Ascending aorta (tissue), 2 donors: ENCODE results near the gene ITCH. TPM values are rescaled to one million over a fixed set of nuclear protein-coding genes. Genes with fewer than 3 reads are reported as not detected.

Source experiments
- DNase-seq, 2 donors: peaks; one replicate each; pipeline ENCODE4 v3.0.0-alpha.2; 2019; ENCODE audit warnings: low spot score in 2 of 2
- H3K27ac ChIP-seq, 2 donors: fragments of 200-600 bp; sonication (generic); one replicate each; pipeline ENCODE4 v1.5.1; 2016 to 2017; ENCODE audit warnings: mild to moderate bottlenecking in 1 of 2
- H3K27me3 ChIP-seq: fragments of 200-600 bp; sonication (generic); one replicate; pipeline ENCODE4 v1.5.1; 2017
- H3K36me3 ChIP-seq, 2 donors: fragments of 200-600 bp; sonication (generic); one replicate each; pipeline ENCODE4 v1.5.1; 2016
- H3K4me1 ChIP-seq, 2 donors: fragments of 200-600 bp; sonication (generic); one replicate each; pipeline ENCODE4 v1.5.1; 2016 to 2017; ENCODE audit warnings: mild to moderate bottlenecking in 1 of 2
- H3K4me3 ChIP-seq, 2 donors: fragments of 200-600 bp; sonication (generic); one replicate each; pipeline ENCODE4 v1.5.1; 2016 to 2017; ENCODE audit warnings: mild to moderate bottlenecking in 1 of 2
- H3K9me3 ChIP-seq, 2 donors: fragments of 200-600 bp; sonication (generic); one replicate each; pipeline ENCODE4 v1.5.1; 2016
- CTCF ChIP-seq, 3 experiments: fragments of 200-600 bp in 2 of 3; fragments of 450-650 bp in 1 of 3; sonication (generic) in 2 of 3; IDR thresholded peaks; one replicate each; pipeline ENCODE4 v1.5.1; 2016 to 2019; ENCODE audit warnings: antibody characterized with exemption in 3 of 3, mild to moderate bottlenecking in 1 of 3, moderate library complexity in 1 of 3
- intact Hi-C: fragments of 100-400 bp; cut with DNase I; formaldehyde crosslinking; loops from one replicate; pipeline ENCODE4 v1.15.1; 2023
- total RNA-seq: library from RNA; depleted of rRNA; stranded (reverse); fragments of >200 nt; gene quantifications from one replicate; pipeline ENCODE4 v1.1.0, GENCODE V29; 2016

Gene ITCH
- total RNA-seq, 1 donor from 2014 or later: 42.8 TPM

- H3K27ac ChIP-seq: peak overlapping the region; percentile 99 to 100
- intact Hi-C loops: loop anchor here (2.0 kb wide), 2 partner anchors 43 to 257 kb away; partner anchors contain the start of genes AHCY and DYNLRB1
- H3K36me3 ChIP-seq: no peaks in the 10 kb centered on the region
- H3K4me3 ChIP-seq: peak overlapping the region; percentile 92 to 95
- no peaks in the 10 kb centered on the region for H3K9me3 ChIP-seq
- DNase-seq: peak in 1 of 2 donors; percentile 62
- TF ChIP-seq CTCF (IDR thresholded peaks at IDR 0.05): no peak
- H3K4me1 ChIP-seq: peaks cover 7% of the 10 kb centered on the region in 2 donors
- H3K27me3 ChIP-seq: no peaks in the 10 kb centered on the region
These were observed 196.5 kb downstream of the ITCH start for GRCh38 chr20:34559311-34560140.

GRCh38 chr20:34560141-34560523 lies 197.1 kb downstream of the ITCH start:
- Histone ChIP-seq H3K9me3 (no peaks in the 10 kb centered on the region), H3K4me3 (no peak overlapping the region), H3K27ac (peak overlapping the region; percentile 99 to 100), H3K4me1 (peaks cover 7% of the 10 kb centered on the region in 2 donors), H3K27me3 (no peaks in the 10 kb centered on the region), H3K36me3 (no peaks in the 10 kb centered on the region)
- TF ChIP-seq CTCF (IDR thresholded peaks at IDR 0.05): no peak
- peak in 1 of 2 donors; percentile 60 for DNase-seq
- intact Hi-C loops: no loop called here

DNA sequence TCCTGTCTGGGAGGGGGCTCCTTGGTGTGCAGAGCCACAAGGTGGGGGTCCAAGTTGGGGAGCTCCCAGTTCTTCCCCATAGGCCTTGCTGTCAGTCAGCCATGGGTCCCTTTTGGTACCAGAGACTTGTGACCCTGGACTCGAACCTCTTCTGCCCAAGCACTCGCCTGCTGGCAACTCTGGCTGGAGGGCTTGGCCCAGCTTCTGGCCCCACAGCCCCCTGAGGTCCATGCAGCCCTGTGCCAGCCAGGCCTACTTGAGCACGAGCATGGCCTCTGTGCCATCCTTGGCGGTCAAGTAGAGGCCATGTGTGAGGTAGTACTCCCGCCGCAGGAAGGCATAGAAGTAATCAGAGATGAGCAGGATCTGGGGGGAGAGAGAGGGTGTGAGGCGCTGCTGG lies 197.5 kb downstream of the ITCH start:
- H3K36me3 ChIP-seq: no peaks in the 10 kb centered on the region
- H3K27ac ChIP-seq: peak overlapping the region; percentile 8 to 100
- H3K4me3 ChIP-seq: no peak overlapping the region
- DNase-seq: no peak
- no peaks in the 10 kb centered on the region for H3K9me3 ChIP-seq
- H3K27me3 ChIP-seq: no peaks in the 10 kb centered on the region
- intact Hi-C loops: no loop called here
- TF ChIP-seq CTCF (IDR thresholded peaks at IDR 0.05): no peak
- H3K4me1 ChIP-seq: peaks cover 7% of the 10 kb centered on the region in 2 donors

Other genes starting within 250 kb of the ITCH start
- gene ASIP, start 121.8 kb upstream of the ITCH start, total RNA-seq: not detected
- 93.8 TPM for gene AHCY, start 59.9 kb upstream of the ITCH start, total RNA-seq
- gene DYNLRB1, start 153.1 kb downstream of the ITCH start, total RNA-seq: 148 TPM
- 131 TPM for gene MAP1LC3A, start 195.4 kb downstream of the ITCH start, total RNA-seq